HCT116 (cell line): ENCODE data around the gene SPIB. TPM values are rescaled to one million over a fixed set of nuclear protein-coding genes. Genes with fewer than 3 reads are reported as not detected.

Experiments used
- ATAC-seq: fragments of 200-7000 bp; cut with Tn5 transposase; 2 replicates; pipeline ENCODE4 v1.9.1; 2020; ENCODE audit warnings: mild to moderate bottlenecking, moderate library complexity
- BruUV-seq: library from RNA; stranded (reverse); fragments of 400-500 nt; replicated peaks from 2 replicates; lab custom pipeline; 2021; lab: Mats Ljungman, UMichigan
- CTCF ChIA-PET: fragments of 300-600 bp; sonication (Branson Sonifier 250); formaldehyde crosslinking; loops from one replicate; lab custom pipeline; 2021; ENCODE audit warnings: antibody characterized with exemption; lab: Charles Lee
- POLR2A ChIA-PET: fragments of 300-600, 350-600 bp; sonication (Branson Sonifier 250); formaldehyde crosslinking; loops from one replicate; lab custom pipeline; 2021; ENCODE audit warnings: antibody characterized with exemption; lab: Charles Lee
- RAD21 ChIA-PET, 2 experiments: fragments of 300-600 bp; sonication (Branson Sonifier 250); formaldehyde crosslinking; loops; one replicate each; lab custom pipeline; 2023; ENCODE audit warnings: low total read pairs in 2 of 2; ENCODE audit not compliant: uncharacterized antibody in 2 of 2, unreplicated experiment in 2 of 2, low non-redundant PET in 1 of 2; lab: Charles Lee
- DNase-seq: peaks from one replicate; pipeline ENCODE4 v3.0.0-alpha.2; 2010; ENCODE audit warnings: low read depth, low spot score
- H2AFZ ChIP-seq: fragments of 200-600 bp; shearing (Covaris generic), sonication (generic); 2 replicates; pipeline ENCODE4 v1.6.1; 2017; ENCODE audit warnings: low read depth, mixed run types, mixed read lengths, antibody characterized with exemption, low read length; ENCODE audit not compliant: poor library complexity, severe bottlenecking
- H3K27ac ChIP-seq: 2 replicates; pipeline ENCODE4 v1.5.1; 2012; ENCODE audit warnings: low read depth, low read length
- H3K27me3 ChIP-seq: fragments of 200-600 bp; sonication (generic); 2 replicates; pipeline ENCODE4 v1.6.1; 2016; ENCODE audit warnings: mixed run types, low read length, mixed read lengths; ENCODE audit not compliant: insufficient read depth
- H3K36me3 ChIP-seq, 2 experiments: fragments of 200-500 bp in 1 of 2; fragments of 200-600 bp in 1 of 2; sonication (Bioruptor generic) in 1 of 2; sonication (generic) in 1 of 2; 2 replicates each; pipeline versions ENCODE4 v1.5.1 to v1.6.1; 2014 to 2016; ENCODE audit warnings: low read length in 2 of 2, inconsistent platforms in 1 of 2, mixed read lengths in 1 of 2, mixed run types in 1 of 2; ENCODE audit not compliant: insufficient read depth in 2 of 2, control insufficient read depth in 1 of 2
- H3K4me1 ChIP-seq, 2 experiments: fragments of 200-600 bp in 1 of 2; sonication (generic) in 1 of 2; 2 replicates each; pipeline versions ENCODE4 v1.5.1 to v1.6.1; 2012 to 2017; ENCODE audit warnings: low read length in 2 of 2, inconsistent platforms in 1 of 2, mild to moderate bottlenecking in 1 of 2, mixed read lengths in 1 of 2, mixed run types in 1 of 2, moderate library complexity in 1 of 2; ENCODE audit not compliant: insufficient read depth in 2 of 2, control insufficient read depth in 1 of 2
- H3K4me2 ChIP-seq: fragments of 200-600 bp; sonication (generic); 2 replicates; pipeline ENCODE4 v1.6.1; 2017; ENCODE audit warnings: mixed run types, low read length, mixed read lengths
- H3K4me3 ChIP-seq, 2 experiments: fragments of 200-600 bp in 1 of 2; sonication (generic) in 1 of 2; replicated peaks in 1 of 2; 2 replicates each; pipeline ENCODE4 v1.5.1; 2011 to 2016; ENCODE audit warnings: low read length in 2 of 2, control low read depth in 1 of 2, low read depth in 1 of 2, mild to moderate bottlenecking in 1 of 2, mixed read lengths in 1 of 2, mixed run types in 1 of 2
- H3K79me2 ChIP-seq: fragments of 200-600 bp; sonication (generic); 2 replicates; pipeline ENCODE4 v1.6.1; 2017; ENCODE audit warnings: mild to moderate bottlenecking, mixed run types, low read length, moderate library complexity, mixed read lengths; ENCODE audit not compliant: insufficient read depth
- H3K9ac ChIP-seq: fragments of 200-600 bp; sonication (generic); 2 replicates; pipeline ENCODE4 v1.6.1; 2016; ENCODE audit warnings: low read length, mixed read lengths
- H3K9me2 ChIP-seq: fragments of 200-600 bp; sonication (generic), shearing (Covaris generic); 2 replicates; pipeline ENCODE4 v1.6.1; 2017; ENCODE audit warnings: mixed run types, mild to moderate bottlenecking, moderate library complexity; ENCODE audit not compliant: insufficient read depth
- H3K9me3 ChIP-seq, 2 experiments: fragments of 200-500 bp in 1 of 2; fragments of 200-600 bp in 1 of 2; sonication (Bioruptor generic) in 1 of 2; sonication (generic) in 1 of 2; 2 replicates each; pipeline ENCODE4 v1.6.1; 2014 to 2017; ENCODE audit warnings: low read length in 2 of 2, mixed read lengths in 2 of 2, inconsistent platforms in 1 of 2, low read depth in 1 of 2, mild to moderate bottlenecking in 1 of 2, mixed run types in 1 of 2, moderate library complexity in 1 of 2; ENCODE audit not compliant: control insufficient read depth in 1 of 2, insufficient read depth in 1 of 2
- H4K20me1 ChIP-seq: fragments of 200-600 bp; sonication (generic), shearing (Covaris generic); 2 replicates; pipeline ENCODE4 v1.6.1; 2017; ENCODE audit warnings: mixed run types, mild to moderate bottlenecking, moderate library complexity; ENCODE audit not compliant: insufficient read depth
- CBX3 ChIP-seq: IDR thresholded peaks from 2 replicates; pipeline ENCODE4 v1.6.1; 2012; ENCODE audit warnings: low read depth
- CEBPB ChIP-seq: IDR thresholded peaks from 2 replicates; pipeline ENCODE4 v1.6.1; 2012; ENCODE audit warnings: low read depth
- CTCF ChIP-seq, 3 experiments: fragments of 200-600 bp in 1 of 3; sonication (generic) in 1 of 3; IDR thresholded peaks in 2 of 3; conservative IDR thresholded peaks in 1 of 3; 2 replicates each; pipeline ENCODE4 v1.5.1; 2012 to 2017; ENCODE audit warnings: low read depth in 2 of 3, low read length in 2 of 3, antibody characterized with exemption in 1 of 3, borderline replicate concordance in 1 of 3, control low read depth in 1 of 3, mild to moderate bottlenecking in 1 of 3, mixed read lengths in 1 of 3, mixed run types in 1 of 3, moderate library complexity in 1 of 3; ENCODE audit not compliant: insufficient read depth in 1 of 3
- EGR1 ChIP-seq: IDR thresholded peaks from 2 replicates; pipeline ENCODE4 v1.6.1; 2012; ENCODE audit warnings: low read depth
- ELF1 ChIP-seq: IDR thresholded peaks from 2 replicates; pipeline ENCODE4 v1.6.1; 2012; ENCODE audit warnings: low read depth, borderline replicate concordance
- EZH2 ChIP-seq: fragments of 200-600 bp; sonication (generic); IDR thresholded peaks from 2 replicates; pipeline ENCODE4 v1.6.1; 2017; ENCODE audit warnings: antibody characterized with exemption, mixed run types
- EZH2phosphoT487 ChIP-seq: fragments of 200-600 bp; IDR thresholded peaks from 2 replicates; pipeline ENCODE4 v1.6.1; 2018; ENCODE audit warnings: antibody characterized with exemption, borderline replicate concordance
- FOSL1 ChIP-seq: IDR thresholded peaks from 2 replicates; pipeline ENCODE4 v1.6.1; 2012; ENCODE audit warnings: low read depth
- JUND ChIP-seq: IDR thresholded peaks from 2 replicates; pipeline ENCODE4 v1.6.1; 2012
- POLR2A ChIP-seq: IDR thresholded peaks from 2 replicates; pipeline ENCODE4 v1.7.0; 2011; ENCODE audit warnings: borderline replicate concordance; ENCODE audit not compliant: insufficient read depth, insufficient read length; ENCODE audit errors: extremely low read depth
- POLR2AphosphoS5 ChIP-seq: IDR thresholded peaks from 2 replicates; pipeline ENCODE4 v1.6.1; 2011; ENCODE audit warnings: mild to moderate bottlenecking, low read depth, low read length, moderate library complexity
- SIN3A ChIP-seq: IDR thresholded peaks from 2 replicates; pipeline ENCODE4 v1.6.1; 2012; ENCODE audit warnings: low read depth
- SP1 ChIP-seq: IDR thresholded peaks from 2 replicates; pipeline ENCODE4 v1.6.1; 2012; ENCODE audit warnings: low read depth
- SRF ChIP-seq: IDR thresholded peaks from 2 replicates; pipeline ENCODE4 v1.6.1; 2012; ENCODE audit warnings: low read depth
- TCF7L2 ChIP-seq: IDR thresholded peaks from 2 replicates; pipeline ENCODE4 v1.7.0; 2011; ENCODE audit warnings: borderline replicate concordance, inconsistent platforms; ENCODE audit not compliant: insufficient read depth, insufficient read length; ENCODE audit errors: extremely low read depth
- ZFX ChIP-seq: fragments of 450-650 bp; IDR thresholded peaks from 2 replicates; pipeline ENCODE4 v1.6.1; 2017
- ZNF274 ChIP-seq: fragments of 200-500 bp; sonication (Bioruptor generic); IDR thresholded peaks from 2 replicates; pipeline ENCODE4 v1.6.1; 2014; ENCODE audit warnings: mild to moderate bottlenecking, low read depth, low read length, inconsistent platforms
- intact Hi-C: fragments of 100-400 bp; cut with micrococcal nuclease; formaldehyde crosslinking; loops from 2 replicates; pipeline ENCODE4 v1.10.0; 2022
- total RNA-seq: library from RNA; stranded (reverse); gene quantifications from one replicate; pipeline ENCODE4 v1.2.1, GENCODE V29; 2021; ENCODE audit not compliant: unreplicated experiment
- TF ChIP-seq, protein P1 (sequence below): IDR thresholded peaks from 2 replicates; pipeline ENCODE4 v1.6.1; 2011; ENCODE audit warnings: mild to moderate bottlenecking, low read length, moderate library complexity; ENCODE audit not compliant: insufficient replicate concordance; ENCODE audit errors: extremely low read depth
- TF ChIP-seq, protein P2 (sequence below): IDR thresholded peaks from 2 replicates; pipeline ENCODE4 v1.6.1; 2012
- TF ChIP-seq, protein P3 (sequence below): IDR thresholded peaks from 2 replicates; pipeline ENCODE4 v1.6.1; 2012; ENCODE audit warnings: low read depth

The SPIB gene
- total RNA-seq, 1 experiment from 2014 or later = 0.96 TPM

GRCh38 chr19:50380751-50381151 is 38.0 kb upstream of the SPIB start:
- H3K36me3 ChIP-seq = peaks cover 28 to 34% of the 10 kb centered on the region in 2 experiments
- no peak overlapping the region for H3K27ac ChIP-seq
- no TSS peak for BruUV-seq
- H3K4me2 ChIP-seq = no peak overlapping the region
- POLR2A ChIA-PET = no interaction called here
- RAD21 ChIA-PET = no interaction called here
- TF ChIP-seq EZH2 = no peak
- no peak for TF ChIP-seq CEBPB
- TF ChIP-seq, protein P1, sequence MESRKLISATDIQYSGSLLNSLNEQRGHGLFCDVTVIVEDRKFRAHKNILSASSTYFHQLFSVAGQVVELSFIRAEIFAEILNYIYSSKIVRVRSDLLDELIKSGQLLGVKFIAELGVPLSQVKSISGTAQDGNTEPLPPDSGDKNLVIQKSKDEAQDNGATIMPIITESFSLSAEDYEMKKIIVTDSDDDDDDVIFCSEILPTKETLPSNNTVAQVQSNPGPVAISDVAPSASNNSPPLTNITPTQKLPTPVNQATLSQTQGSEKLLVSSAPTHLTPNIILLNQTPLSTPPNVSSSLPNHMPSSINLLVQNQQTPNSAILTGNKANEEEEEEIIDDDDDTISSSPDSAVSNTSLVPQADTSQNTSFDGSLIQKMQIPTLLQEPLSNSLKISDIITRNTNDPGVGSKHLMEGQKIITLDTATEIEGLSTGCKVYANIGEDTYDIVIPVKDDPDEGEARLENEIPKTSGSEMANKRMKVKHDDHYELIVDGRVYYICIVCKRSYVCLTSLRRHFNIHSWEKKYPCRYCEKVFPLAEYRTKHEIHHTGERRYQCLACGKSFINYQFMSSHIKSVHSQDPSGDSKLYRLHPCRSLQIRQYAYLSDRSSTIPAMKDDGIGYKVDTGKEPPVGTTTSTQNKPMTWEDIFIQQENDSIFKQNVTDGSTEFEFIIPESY = no peak
- no peak for TF ChIP-seq SP1
- TF ChIP-seq, protein P2, sequence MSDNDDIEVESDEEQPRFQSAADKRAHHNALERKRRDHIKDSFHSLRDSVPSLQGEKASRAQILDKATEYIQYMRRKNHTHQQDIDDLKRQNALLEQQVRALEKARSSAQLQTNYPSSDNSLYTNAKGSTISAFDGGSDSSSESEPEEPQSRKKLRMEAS = no peak
- no peak for TF ChIP-seq EGR1
- no peak for TF ChIP-seq POLR2A
- TF ChIP-seq CTCF (IDR thresholded peaks at IDR 0.05 in 2 of 3, conservative IDR thresholded peaks at IDR 0.05 in 1 of 3; ENCODE audit: borderline replicate concordance in 1 of 3, insufficient read depth in 1 of 3, low read depth in 2 of 3, low read length in 2 of 3) = no peak
- no peak for TF ChIP-seq FOSL1
- TF ChIP-seq ZNF274 = no peak
- TF ChIP-seq POLR2AphosphoS5 = no peak
- TF ChIP-seq SIN3A = no peak
- no peak for TF ChIP-seq CBX3
- TF ChIP-seq, protein P3, sequence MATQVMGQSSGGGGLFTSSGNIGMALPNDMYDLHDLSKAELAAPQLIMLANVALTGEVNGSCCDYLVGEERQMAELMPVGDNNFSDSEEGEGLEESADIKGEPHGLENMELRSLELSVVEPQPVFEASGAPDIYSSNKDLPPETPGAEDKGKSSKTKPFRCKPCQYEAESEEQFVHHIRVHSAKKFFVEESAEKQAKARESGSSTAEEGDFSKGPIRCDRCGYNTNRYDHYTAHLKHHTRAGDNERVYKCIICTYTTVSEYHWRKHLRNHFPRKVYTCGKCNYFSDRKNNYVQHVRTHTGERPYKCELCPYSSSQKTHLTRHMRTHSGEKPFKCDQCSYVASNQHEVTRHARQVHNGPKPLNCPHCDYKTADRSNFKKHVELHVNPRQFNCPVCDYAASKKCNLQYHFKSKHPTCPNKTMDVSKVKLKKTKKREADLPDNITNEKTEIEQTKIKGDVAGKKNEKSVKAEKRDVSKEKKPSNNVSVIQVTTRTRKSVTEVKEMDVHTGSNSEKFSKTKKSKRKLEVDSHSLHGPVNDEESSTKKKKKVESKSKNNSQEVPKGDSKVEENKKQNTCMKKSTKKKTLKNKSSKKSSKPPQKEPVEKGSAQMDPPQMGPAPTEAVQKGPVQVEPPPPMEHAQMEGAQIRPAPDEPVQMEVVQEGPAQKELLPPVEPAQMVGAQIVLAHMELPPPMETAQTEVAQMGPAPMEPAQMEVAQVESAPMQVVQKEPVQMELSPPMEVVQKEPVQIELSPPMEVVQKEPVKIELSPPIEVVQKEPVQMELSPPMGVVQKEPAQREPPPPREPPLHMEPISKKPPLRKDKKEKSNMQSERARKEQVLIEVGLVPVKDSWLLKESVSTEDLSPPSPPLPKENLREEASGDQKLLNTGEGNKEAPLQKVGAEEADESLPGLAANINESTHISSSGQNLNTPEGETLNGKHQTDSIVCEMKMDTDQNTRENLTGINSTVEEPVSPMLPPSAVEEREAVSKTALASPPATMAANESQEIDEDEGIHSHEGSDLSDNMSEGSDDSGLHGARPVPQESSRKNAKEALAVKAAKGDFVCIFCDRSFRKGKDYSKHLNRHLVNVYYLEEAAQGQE = no peak
- TF ChIP-seq ELF1 = no peak
- no peak for TF ChIP-seq EZH2phosphoT487
- no peak for TF ChIP-seq JUND
- TF ChIP-seq TCF7L2 = no peak
- TF ChIP-seq ZFX = no peak
- no peak for TF ChIP-seq SRF
- no peak overlapping the region for H2AFZ ChIP-seq
- no peaks in the 10 kb centered on the region for H4K20me1 ChIP-seq
- DNase-seq (no peak), ATAC-seq (no peak)
- H3K79me2 ChIP-seq = peaks cover 30% of the 10 kb centered on the region
- no peak overlapping the region for H3K9ac ChIP-seq
- H3K9me3 ChIP-seq = no peaks in the 10 kb centered on the region
- intact Hi-C loops = no loop called here
- H3K4me1 ChIP-seq = peaks cover 15 to 28% of the 10 kb centered on the region in 2 experiments; a peak in 3 of 4 replicates
- CTCF ChIA-PET = no interaction called here
- H3K4me3 ChIP-seq = no peak overlapping the region
- H3K9me2 ChIP-seq = no peaks in the 10 kb centered on the region
- H3K27me3 ChIP-seq = no peaks in the 10 kb centered on the region
